Memory B cell (primary cell): Measurements from ENCODE around the gene SLC12A8.
A peak's percentile ranks its signal among the peaks of the same experiment; 100 is the strongest.

Source experiments
- ATAC-seq: fragments of 150-1000 bp; cut with Tn5 transposase; 2 replicates; pipeline ENCODE4 v1.10.0; 2021; ENCODE audit warnings: low read depth, mild to moderate bottlenecking, moderate library complexity
- DNase-seq, 2 donors: peaks; one replicate each; pipeline ENCODE4 v3.0.0; 2022; ENCODE audit warnings: low spot score in 2 of 2
- H3K27ac Mint-ChIP-seq: one replicate; pipeline ENCODE4 v1.8.0; 2022; ENCODE audit warnings: mild to moderate bottlenecking, moderate library complexity, mixed read lengths
- H3K27me3 Mint-ChIP-seq: one replicate; pipeline ENCODE4 v1.8.0; 2022; ENCODE audit warnings: mixed read lengths
- H3K36me3 Mint-ChIP-seq: one replicate; pipeline ENCODE4 v1.8.0; 2022; ENCODE audit warnings: mild to moderate bottlenecking, mixed read lengths
- H3K4me1 Mint-ChIP-seq: one replicate; pipeline ENCODE4 v1.8.0; 2022; ENCODE audit warnings: mixed read lengths
- H3K4me3 Mint-ChIP-seq: one replicate; pipeline ENCODE4 v1.8.0; 2022; ENCODE audit warnings: mild to moderate bottlenecking, moderate library complexity, mixed read lengths
- H3K9me3 Mint-ChIP-seq: one replicate; pipeline ENCODE4 v1.8.0; 2022; ENCODE audit warnings: mixed read lengths

The SLC12A8 gene

DNA sequence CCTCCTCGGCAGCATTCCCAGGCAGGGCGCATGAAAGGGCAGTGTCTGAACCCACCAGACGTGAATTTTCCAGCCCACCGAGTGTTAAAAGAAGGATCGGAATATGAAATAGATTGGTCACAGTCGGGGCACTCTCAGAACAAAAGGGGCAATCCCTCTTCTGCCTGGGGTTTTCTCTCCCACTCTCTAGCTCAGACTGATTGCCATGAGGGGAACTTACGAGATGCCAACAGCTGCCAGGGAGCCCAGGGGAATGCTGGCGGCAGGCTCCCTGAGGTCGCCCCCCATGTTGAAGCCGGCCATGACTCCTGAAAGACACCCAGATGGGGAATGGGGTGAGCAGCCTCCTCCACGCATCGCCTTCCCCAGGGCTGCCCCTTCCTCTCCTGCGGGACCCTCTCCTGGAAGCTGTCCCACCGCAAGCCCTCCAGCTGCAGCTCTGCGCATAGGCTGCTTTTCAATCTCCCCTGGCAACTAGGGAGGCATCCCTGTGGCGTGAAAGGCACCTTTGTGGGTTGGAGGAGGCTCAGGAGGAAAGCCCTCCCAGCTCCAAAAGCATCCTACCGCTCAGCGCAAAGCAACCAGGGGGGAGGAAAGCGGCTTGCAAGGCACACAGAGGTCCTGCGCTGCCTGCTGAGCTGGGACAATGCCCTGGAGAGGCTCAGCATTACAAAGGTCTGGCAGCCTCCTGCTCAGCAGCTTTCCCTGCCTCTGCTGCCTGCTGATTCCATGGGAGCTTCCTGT lies 92.0 kb downstream of the SLC12A8 start:
- ATAC-seq, result peak; percentile 43
- H3K4me3 Mint-ChIP-seq, result peak overlapping the region; percentile 80
- no peak for DNase-seq
- peak overlapping the region; percentile 25 for H3K27ac Mint-ChIP-seq
- no peaks in the 10 kb centered on the region for H3K27me3 Mint-ChIP-seq
- peaks cover 7% of the 10 kb centered on the region for H3K36me3 Mint-ChIP-seq
- H3K9me3 Mint-ChIP-seq, result peaks cover 8% of the 10 kb centered on the region
- H3K4me1 Mint-ChIP-seq, result peaks cover 29% of the 10 kb centered on the region

GRCh38 chr3:125119752-125120378 lies 92.7 kb downstream of the SLC12A8 start:
- ATAC-seq, result peak; percentile 37
- no peaks in the 10 kb centered on the region for H3K27me3 Mint-ChIP-seq
- H3K4me1 Mint-ChIP-seq, result peaks cover 29% of the 10 kb centered on the region
- H3K27ac Mint-ChIP-seq, result peak overlapping the region; percentile 81
- H3K4me3 Mint-ChIP-seq, result peak overlapping the region; percentile 81
- DNase-seq, result no peak
- H3K36me3 Mint-ChIP-seq, result peaks cover 7% of the 10 kb centered on the region
- peaks cover 8% of the 10 kb centered on the region for H3K9me3 Mint-ChIP-seq

GRCh38 chr3:125118600-125118999 lies 93.9 kb downstream of the SLC12A8 start:
- no peak overlapping the region for H3K27ac Mint-ChIP-seq

GRCh38 chr3:125117631-125118191 lies 94.8 kb downstream of the SLC12A8 start:
- ATAC-seq (no peak), DNase-seq (no peak)
- H3K4me1 Mint-ChIP-seq, result peaks cover 29% of the 10 kb centered on the region
- peaks cover 2% of the 10 kb centered on the region for H3K9me3 Mint-ChIP-seq
- peaks cover 3% of the 10 kb centered on the region for H3K36me3 Mint-ChIP-seq
- no peak overlapping the region for H3K27ac Mint-ChIP-seq
- no peaks in the 10 kb centered on the region for H3K27me3 Mint-ChIP-seq
- H3K4me3 Mint-ChIP-seq, result no peak overlapping the region

More at GRCh38 chr3:125118600-125118999, 93.9 kb downstream of the SLC12A8 start:
- DNase-seq, result no peak
- no peak overlapping the region for H3K4me3 Mint-ChIP-seq
- H3K9me3 Mint-ChIP-seq, result peaks cover 5% of the 10 kb centered on the region
- H3K4me1 Mint-ChIP-seq, result peaks cover 29% of the 10 kb centered on the region
- no peak for ATAC-seq
- peaks cover 4% of the 10 kb centered on the region for H3K36me3 Mint-ChIP-seq
- H3K27me3 Mint-ChIP-seq, result no peaks in the 10 kb centered on the region

DNA sequence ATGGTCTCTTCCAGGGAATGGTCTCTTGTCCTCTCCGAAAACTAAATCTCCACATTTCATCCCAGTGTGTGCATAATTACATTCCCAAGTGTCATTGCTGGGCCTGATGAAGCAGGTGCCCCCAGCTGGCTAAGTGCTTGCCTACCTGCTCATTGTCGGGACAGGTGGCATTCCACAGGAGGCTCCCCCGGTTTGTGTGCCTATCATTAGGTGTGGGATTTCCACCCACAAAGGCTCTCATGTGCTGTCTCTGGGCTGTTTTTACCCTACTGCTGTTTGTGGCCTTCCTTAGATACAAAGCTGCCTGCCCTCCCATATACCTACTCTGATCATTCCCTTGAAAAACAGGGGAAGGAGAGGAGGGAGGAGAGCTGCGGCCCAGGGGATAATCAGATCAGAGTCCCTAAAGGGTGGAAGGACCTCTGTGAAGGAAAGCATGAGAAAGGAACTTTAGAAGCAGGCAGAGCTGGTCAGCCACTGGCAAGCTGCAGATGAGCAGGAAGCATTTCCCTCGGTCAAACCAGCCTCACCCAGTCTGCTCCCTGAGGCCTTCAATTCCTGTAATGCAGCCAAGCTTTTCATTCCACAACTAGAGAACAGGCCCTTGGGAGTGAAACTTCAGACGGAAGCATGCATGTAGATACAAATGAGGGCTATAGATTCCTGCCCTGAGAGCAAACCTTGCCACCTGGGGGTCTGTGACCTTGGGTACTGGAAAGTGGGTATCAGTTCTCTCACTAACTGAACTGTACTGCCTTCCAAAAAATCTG lies 96.1 kb downstream of the SLC12A8 start:
- no peak for DNase-seq
- ATAC-seq, result no peak
- Mint-ChIP-seq H3K27me3 (no peaks in the 10 kb centered on the region), H3K27ac (no peak overlapping the region), H3K4me1 (peaks cover 22% of the 10 kb centered on the region), H3K36me3 (no peaks in the 10 kb centered on the region), H3K9me3 (no peaks in the 10 kb centered on the region), H3K4me3 (no peak overlapping the region)

- no peak for ATAC-seq
- H3K27me3 Mint-ChIP-seq, result no peaks in the 10 kb centered on the region
- no peak overlapping the region for H3K27ac Mint-ChIP-seq
- H3K4me1 Mint-ChIP-seq, result peaks cover 15% of the 10 kb centered on the region
- H3K36me3 Mint-ChIP-seq, result no peaks in the 10 kb centered on the region
- no peak for DNase-seq
- no peaks in the 10 kb centered on the region for H3K9me3 Mint-ChIP-seq
- H3K4me3 Mint-ChIP-seq, result no peak overlapping the region
Measured at GRCh38 chr3:125115640-125116039, 96.9 kb downstream of the SLC12A8 start.

- DNase-seq (no peak), ATAC-seq (no peak)
- Mint-ChIP-seq H3K9me3 (no peaks in the 10 kb centered on the region), H3K36me3 (no peaks in the 10 kb centered on the region), H3K4me3 (no peak overlapping the region), H3K4me1 (peaks cover 4% of the 10 kb centered on the region), H3K27me3 (no peaks in the 10 kb centered on the region), H3K27ac (no peak overlapping the region)
Measured at GRCh38 chr3:125112981-125113380, 99.6 kb downstream of the SLC12A8 start.

DNA sequence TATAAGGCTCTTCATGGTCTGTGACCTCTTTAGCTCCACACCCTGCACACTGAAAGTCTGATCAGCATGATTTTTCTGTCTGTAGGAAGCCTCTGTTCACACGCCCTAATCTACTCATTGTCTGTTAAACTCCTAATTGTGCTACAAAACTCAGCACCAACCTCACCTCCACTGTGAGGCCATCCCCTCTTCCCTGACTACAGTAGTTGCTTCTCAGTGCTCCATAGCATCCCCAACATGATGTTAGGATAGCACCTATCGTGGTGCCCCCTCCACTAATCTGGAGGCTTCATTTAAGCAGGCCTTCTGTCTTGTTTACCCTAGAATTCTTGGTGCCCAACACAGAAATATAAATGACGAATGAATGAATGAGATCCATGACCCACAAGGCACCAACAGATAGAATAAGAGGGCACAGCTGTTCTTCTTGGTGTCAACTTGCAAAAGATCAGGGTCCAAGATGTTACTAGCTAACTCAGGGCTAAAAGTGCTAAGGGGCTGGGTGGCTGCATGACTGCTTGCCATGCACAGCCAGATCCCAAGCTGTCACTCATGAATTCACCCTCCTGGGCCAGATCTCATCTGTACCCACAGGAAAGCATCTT lies 101.6 kb downstream of the SLC12A8 start:
- Mint-ChIP-seq H3K36me3 (no peaks in the 10 kb centered on the region), H3K27me3 (no peaks in the 10 kb centered on the region), H3K4me1 (peaks cover 7% of the 10 kb centered on the region), H3K27ac (no peak overlapping the region), H3K4me3 (no peak overlapping the region), H3K9me3 (no peaks in the 10 kb centered on the region)
- ATAC-seq (no peak), DNase-seq (no peak)

- no peak for ATAC-seq
- no peaks in the 10 kb centered on the region for H3K27me3 Mint-ChIP-seq
- no peak overlapping the region for H3K27ac Mint-ChIP-seq
- peaks cover under 1% of the 10 kb centered on the region for H3K9me3 Mint-ChIP-seq
- no peak overlapping the region for H3K4me3 Mint-ChIP-seq
- H3K4me1 Mint-ChIP-seq, result peaks cover 7% of the 10 kb centered on the region
- no peaks in the 10 kb centered on the region for H3K36me3 Mint-ChIP-seq
- DNase-seq, result no peak
Measured at GRCh38 chr3:125110016-125110875, 102.3 kb downstream of the SLC12A8 start.

- H3K36me3 Mint-ChIP-seq, result peaks cover 3% of the 10 kb centered on the region
- no peak for DNase-seq
- H3K4me3 Mint-ChIP-seq, result no peak overlapping the region
- no peaks in the 10 kb centered on the region for H3K27me3 Mint-ChIP-seq
- H3K9me3 Mint-ChIP-seq, result peaks cover 4% of the 10 kb centered on the region
- H3K4me1 Mint-ChIP-seq, result peaks cover 7% of the 10 kb centered on the region
- H3K27ac Mint-ChIP-seq, result no peak overlapping the region
- ATAC-seq, result no peak
Measured at GRCh38 chr3:125109536-125109925, 103.0 kb downstream of the SLC12A8 start.

DNA sequence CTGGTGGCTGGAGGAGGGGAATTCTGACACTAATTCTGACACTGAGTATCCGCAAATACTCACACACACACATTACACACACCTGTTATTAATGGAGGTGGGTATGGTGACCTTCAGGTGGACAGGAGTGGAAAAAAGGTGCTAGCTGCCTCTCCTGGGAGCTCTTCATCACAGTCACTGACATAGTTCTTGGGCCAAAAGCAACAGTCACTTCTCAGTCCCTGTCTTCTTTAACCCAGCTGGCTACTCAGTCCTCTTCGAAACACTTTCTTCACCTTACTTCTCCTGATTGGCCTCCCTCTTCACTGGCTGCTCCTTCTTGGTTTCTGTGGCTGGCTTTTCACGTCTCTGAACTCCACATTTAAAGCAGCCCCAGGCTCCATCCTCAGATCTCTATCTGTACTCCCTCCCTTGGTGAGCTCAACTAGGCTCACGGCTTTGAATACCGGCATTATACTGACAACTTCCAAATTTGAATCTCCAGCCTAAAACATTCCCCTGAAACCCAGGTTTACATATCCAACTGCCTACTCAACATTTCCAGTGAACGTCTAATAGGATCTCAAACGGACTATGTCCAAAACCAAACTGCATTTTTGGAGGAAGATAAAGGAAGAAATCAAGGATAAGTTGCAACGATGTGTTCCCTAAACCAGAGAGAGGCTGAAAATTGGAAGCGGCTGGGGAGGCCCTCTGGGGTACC lies 103.6 kb downstream of the SLC12A8 start:
- Mint-ChIP-seq H3K4me3 (no peak overlapping the region), H3K36me3 (peaks cover 3% of the 10 kb centered on the region), H3K27me3 (no peaks in the 10 kb centered on the region), H3K9me3 (peaks cover 4% of the 10 kb centered on the region), H3K27ac (no peak overlapping the region), H3K4me1 (peaks cover 7% of the 10 kb centered on the region)
- ATAC-seq, result no peak
- DNase-seq, result no peak

- ATAC-seq (peak; percentile 35), DNase-seq (no peak)
- Mint-ChIP-seq H3K36me3 (peaks cover 3% of the 10 kb centered on the region), H3K27ac (no peak overlapping the region), H3K4me3 (no peak overlapping the region), H3K4me1 (peaks cover 7% of the 10 kb centered on the region), H3K27me3 (no peaks in the 10 kb centered on the region), H3K9me3 (peaks cover 4% of the 10 kb centered on the region)
Measured at GRCh38 chr3:125107861-125108567, 104.5 kb downstream of the SLC12A8 start.
